K562 (cell line): ENCODE results near the gene PPARD. TPM values are rescaled to one million over a fixed set of nuclear protein-coding genes. Genes with fewer than 3 reads are reported as not detected.
A peak's percentile ranks its signal among the peaks of the same experiment; 100 is the strongest.

ENCODE experiments used
- BDP1 ChIP-seq: IDR thresholded peaks from 3 replicates; pipeline ENCODE4 v1.6.1; 2011; ENCODE audit not compliant: insufficient read length, insufficient read depth
- CAMTA2 ChIP-seq: fragments of 250-450 bp; sonication (Bioruptor Pico); conservative IDR thresholded peaks from 2 replicates; pipeline ENCODE4 v1.5.1; 2022
- CBFB ChIP-seq: sonication (generic); formaldehyde crosslinking; IDR thresholded peaks from 2 replicates; pipeline ENCODE4 v1.4.0; 2020; ENCODE audit warnings: mild to moderate bottlenecking, missing genetic modification reagents
- CREBBP ChIP-seq: IDR thresholded peaks from one replicate; pipeline ENCODE4 v1.6.1; 2012; ENCODE audit warnings: low read depth, mild to moderate bottlenecking, control low read depth, inconsistent platforms, low read length
- DIDO1 ChIP-seq: fragments of 450-650 bp; IDR thresholded peaks from 2 replicates; pipeline ENCODE4 v1.6.1; 2016; ENCODE audit warnings: low read depth, missing biosample characterization, missing genetic modification characterization
- HMG20A ChIP-seq: fragments of 450-650 bp; formaldehyde crosslinking; conservative IDR thresholded peaks from 2 replicates; pipeline ENCODE4 v1.4.0; 2020; ENCODE audit warnings: mild to moderate bottlenecking, mixed read lengths
- IRF2 ChIP-seq: sonication (generic); formaldehyde crosslinking; IDR thresholded peaks from 2 replicates; pipeline ENCODE4 v1.8.1; 2022; ENCODE audit warnings: mild to moderate bottlenecking, missing genetic modification reagents
- MBD2 ChIP-seq: sonication (generic); IDR thresholded peaks from 2 replicates; pipeline ENCODE4 v1.6.1; 2016; ENCODE audit warnings: low read depth, borderline replicate concordance
- PHF21A ChIP-seq: fragments of 450-650 bp; IDR thresholded peaks from 2 replicates; pipeline ENCODE4 v1.6.1; 2017; ENCODE audit warnings: low read depth, borderline replicate concordance
- SMARCE1 ChIP-seq: fragments of 450-650 bp; IDR thresholded peaks from 2 replicates; pipeline ENCODE4 v1.7.1; 2016; ENCODE audit warnings: mild to moderate bottlenecking
- ZNF124 ChIP-seq: sonication (generic); formaldehyde crosslinking; IDR thresholded peaks from 2 replicates; pipeline ENCODE4 v1.8.1; 2022; ENCODE audit warnings: missing genetic modification reagents
- ZNF324 ChIP-seq: fragments of 250-450 bp; sonication (Bioruptor Pico); IDR thresholded peaks from 2 replicates; pipeline ENCODE4 v1.4.0; 2020; ENCODE audit warnings: mild to moderate bottlenecking
- ZNF668 ChIP-seq: fragments of 250-450 bp; sonication (Bioruptor Pico); IDR thresholded peaks from 2 replicates; pipeline ENCODE4 v1.8.0; 2022; ENCODE audit warnings: mild to moderate bottlenecking, inconsistent platforms
- ZNF699 ChIP-seq: fragments of 250-450 bp; sonication (Bioruptor Pico); IDR thresholded peaks from 2 replicates; pipeline ENCODE4 v1.8.0; 2021; ENCODE audit warnings: mild to moderate bottlenecking, moderate library complexity; ENCODE audit not compliant: insufficient replicate concordance
- polyA plus RNA-seq, 8 experiments: library from polyadenylated mRNA; depleted of rRNA in 4 of 8; stranded (reverse) in 5 of 8; unstranded in 3 of 8; fragments of >200 nt; fragmentation: Nextera tagmentation in 2 of 8; fragmentation: Illumina TruSeq in 1 of 8; extraction: Ambion mirVana in 2 of 8; extraction: Trizol in 1 of 8; gene quantifications; 2 replicates each; pipeline versions ENCODE4 v1.2.1 to v1.2.3, GENCODE V29; 2011 to 2014; ENCODE audit warnings: inconsistent platforms in 1 of 8, missing spikeins in 1 of 8
- total RNA-seq, 7 experiments: library from RNA; depleted of rRNA in 6 of 7; stranded (reverse); fragments of >200 nt in 6 of 7; fragmentation: Illumina TruSeq in 2 of 7; extraction: Trizol in 2 of 7; gene quantifications; 2 replicates each; pipeline versions ENCODE4 v1.2.1 to v1.2.3, GENCODE V29; 2011 to 2021; ENCODE audit warnings: low replicate concordance in 1 of 7
- TF ChIP-seq, protein P1 (sequence below): fragments of 450-650 bp; IDR thresholded peaks from 2 replicates; pipeline ENCODE4 v1.6.1; 2016
- TF ChIP-seq, protein P2 (sequence below): fragments of 250-450 bp; sonication (Bioruptor Pico); IDR thresholded peaks from 2 replicates; pipeline ENCODE4 v1.8.0; 2021; ENCODE audit warnings: moderate library complexity, mild to moderate bottlenecking, inconsistent platforms
- TF ChIP-seq, protein P3 (sequence below): sonication (generic); formaldehyde crosslinking; IDR thresholded peaks from 2 replicates; pipeline ENCODE4 v1.8.0; 2022; ENCODE audit warnings: missing genetic modification reagents, mild to moderate bottlenecking, borderline replicate concordance
- TF ChIP-seq, protein P4 (sequence below): fragments of 450-650 bp; IDR thresholded peaks from 2 replicates; pipeline ENCODE4 v1.6.1; 2016; ENCODE audit warnings: low read depth, mild to moderate bottlenecking, moderate library complexity
- TF ChIP-seq, protein P5 (sequence below): sonication (generic); formaldehyde crosslinking; IDR thresholded peaks from 2 replicates; pipeline ENCODE4 v1.9.0; 2022; ENCODE audit warnings: mild to moderate bottlenecking, missing genetic modification reagents
- TF ChIP-seq, protein P6 (sequence below): fragments of 450-650 bp; IDR thresholded peaks from 2 replicates; pipeline ENCODE4 v1.6.1; 2018; ENCODE audit warnings: mild to moderate bottlenecking, low read depth; ENCODE audit not compliant: partially characterized antibody

Gene PPARD
- total and polyA plus RNA-seq, 9 of the 15 experiments (the other 6 are each of a cell fraction or from before 2014, with no cell fraction given), result 0.14 to 13.2 (median 3.8) TPM

DNA sequence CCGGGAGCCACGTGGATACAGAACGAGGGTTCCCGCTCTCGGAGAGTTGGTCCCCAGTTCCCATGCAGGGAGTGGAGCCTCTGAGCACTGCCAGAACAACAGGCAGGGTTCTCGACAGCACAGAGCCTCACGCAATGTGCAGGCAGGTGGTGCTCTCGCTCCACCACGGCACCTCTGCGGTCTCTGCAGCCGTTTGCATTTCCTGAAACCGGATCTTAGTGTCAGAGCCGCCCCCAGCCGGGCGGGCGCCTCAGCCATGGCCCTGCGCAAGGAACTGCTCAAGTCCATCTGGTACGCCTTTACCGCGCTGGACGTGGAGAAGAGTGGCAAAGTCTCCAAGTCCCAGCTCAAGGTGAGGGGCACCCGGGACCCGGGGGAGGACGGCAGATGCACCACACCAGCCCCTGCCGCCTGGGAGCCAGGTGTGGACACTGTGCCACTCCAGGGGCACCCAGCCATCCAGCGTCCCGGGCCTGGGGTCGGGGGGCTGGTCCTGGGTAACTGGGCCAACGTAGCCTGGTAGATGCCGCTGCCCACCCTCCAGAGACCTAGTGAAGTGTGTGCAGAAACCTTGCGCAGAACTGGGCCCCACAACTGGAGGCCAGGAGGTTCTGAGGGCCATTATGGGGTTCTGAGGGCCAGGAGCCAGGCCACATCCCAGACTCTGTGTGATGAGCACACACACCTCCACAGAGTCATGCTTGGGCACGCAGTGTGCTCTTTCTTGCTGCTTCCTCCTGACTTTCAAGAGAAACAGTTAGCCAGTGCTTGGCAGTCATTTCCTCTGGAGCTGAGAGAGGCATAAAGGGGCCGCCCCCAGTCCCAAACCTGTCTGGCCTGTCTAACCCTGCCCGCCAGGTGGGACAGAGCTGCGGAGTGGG, 44.5 kb upstream of the PPARD start, which contains the start of gene DEF6 (continued):
- TF ChIP-seq, protein P1, sequence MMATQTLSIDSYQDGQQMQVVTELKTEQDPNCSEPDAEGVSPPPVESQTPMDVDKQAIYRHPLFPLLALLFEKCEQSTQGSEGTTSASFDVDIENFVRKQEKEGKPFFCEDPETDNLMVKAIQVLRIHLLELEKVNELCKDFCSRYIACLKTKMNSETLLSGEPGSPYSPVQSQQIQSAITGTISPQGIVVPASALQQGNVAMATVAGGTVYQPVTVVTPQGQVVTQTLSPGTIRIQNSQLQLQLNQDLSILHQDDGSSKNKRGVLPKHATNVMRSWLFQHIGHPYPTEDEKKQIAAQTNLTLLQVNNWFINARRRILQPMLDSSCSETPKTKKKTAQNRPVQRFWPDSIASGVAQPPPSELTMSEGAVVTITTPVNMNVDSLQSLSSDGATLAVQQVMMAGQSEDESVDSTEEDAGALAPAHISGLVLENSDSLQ, result no peak
- TF ChIP-seq ZNF324 (CRISPR knock-in tag) (no peak), DIDO1 (tag) (no peak), CBFB (peak; percentile 99), IRF2 (no peak), ZNF668 (CRISPR knock-in tag) (no peak), CAMTA2 (CRISPR knock-in tag) (no peak), SMARCE1 (no peak; the same call in 1 of the 2 replicates), BDP1 (no peak), HMG20A (no peak), ZNF124 (CRISPR knock-in tag) (no peak), MBD2 (0 out of 2 replicates have a peak, but pooled peaks have one; percentile 43), CREBBP (no peak), PHF21A (no peak), ZNF699 (CRISPR knock-in tag) (no peak)
- TF ChIP-seq, protein P2, sequence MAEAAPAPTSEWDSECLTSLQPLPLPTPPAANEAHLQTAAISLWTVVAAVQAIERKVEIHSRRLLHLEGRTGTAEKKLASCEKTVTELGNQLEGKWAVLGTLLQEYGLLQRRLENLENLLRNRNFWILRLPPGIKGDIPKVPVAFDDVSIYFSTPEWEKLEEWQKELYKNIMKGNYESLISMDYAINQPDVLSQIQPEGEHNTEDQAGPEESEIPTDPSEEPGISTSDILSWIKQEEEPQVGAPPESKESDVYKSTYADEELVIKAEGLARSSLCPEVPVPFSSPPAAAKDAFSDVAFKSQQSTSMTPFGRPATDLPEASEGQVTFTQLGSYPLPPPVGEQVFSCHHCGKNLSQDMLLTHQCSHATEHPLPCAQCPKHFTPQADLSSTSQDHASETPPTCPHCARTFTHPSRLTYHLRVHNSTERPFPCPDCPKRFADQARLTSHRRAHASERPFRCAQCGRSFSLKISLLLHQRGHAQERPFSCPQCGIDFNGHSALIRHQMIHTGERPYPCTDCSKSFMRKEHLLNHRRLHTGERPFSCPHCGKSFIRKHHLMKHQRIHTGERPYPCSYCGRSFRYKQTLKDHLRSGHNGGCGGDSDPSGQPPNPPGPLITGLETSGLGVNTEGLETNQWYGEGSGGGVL (CRISPR knock-in tag), result no peak
- TF ChIP-seq, protein P3, sequence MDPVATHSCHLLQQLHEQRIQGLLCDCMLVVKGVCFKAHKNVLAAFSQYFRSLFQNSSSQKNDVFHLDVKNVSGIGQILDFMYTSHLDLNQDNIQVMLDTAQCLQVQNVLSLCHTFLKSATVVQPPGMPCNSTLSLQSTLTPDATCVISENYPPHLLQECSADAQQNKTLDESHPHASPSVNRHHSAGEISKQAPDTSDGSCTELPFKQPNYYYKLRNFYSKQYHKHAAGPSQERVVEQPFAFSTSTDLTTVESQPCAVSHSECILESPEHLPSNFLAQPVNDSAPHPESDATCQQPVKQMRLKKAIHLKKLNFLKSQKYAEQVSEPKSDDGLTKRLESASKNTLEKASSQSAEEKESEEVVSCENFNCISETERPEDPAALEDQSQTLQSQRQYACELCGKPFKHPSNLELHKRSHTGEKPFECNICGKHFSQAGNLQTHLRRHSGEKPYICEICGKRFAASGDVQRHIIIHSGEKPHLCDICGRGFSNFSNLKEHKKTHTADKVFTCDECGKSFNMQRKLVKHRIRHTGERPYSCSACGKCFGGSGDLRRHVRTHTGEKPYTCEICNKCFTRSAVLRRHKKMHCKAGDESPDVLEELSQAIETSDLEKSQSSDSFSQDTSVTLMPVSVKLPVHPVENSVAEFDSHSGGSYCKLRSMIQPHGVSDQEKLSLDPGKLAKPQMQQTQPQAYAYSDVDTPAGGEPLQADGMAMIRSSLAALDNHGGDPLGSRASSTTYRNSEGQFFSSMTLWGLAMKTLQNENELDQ (CRISPR knock-in tag), result no peak
- TF ChIP-seq, protein P4, sequence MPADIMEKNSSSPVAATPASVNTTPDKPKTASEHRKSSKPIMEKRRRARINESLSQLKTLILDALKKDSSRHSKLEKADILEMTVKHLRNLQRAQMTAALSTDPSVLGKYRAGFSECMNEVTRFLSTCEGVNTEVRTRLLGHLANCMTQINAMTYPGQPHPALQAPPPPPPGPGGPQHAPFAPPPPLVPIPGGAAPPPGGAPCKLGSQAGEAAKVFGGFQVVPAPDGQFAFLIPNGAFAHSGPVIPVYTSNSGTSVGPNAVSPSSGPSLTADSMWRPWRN, result no peak
- TF ChIP-seq, protein P5, sequence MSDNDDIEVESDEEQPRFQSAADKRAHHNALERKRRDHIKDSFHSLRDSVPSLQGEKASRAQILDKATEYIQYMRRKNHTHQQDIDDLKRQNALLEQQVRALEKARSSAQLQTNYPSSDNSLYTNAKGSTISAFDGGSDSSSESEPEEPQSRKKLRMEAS (CRISPR knock-in tag), result peak; percentile 92
- TF ChIP-seq, protein P6, sequence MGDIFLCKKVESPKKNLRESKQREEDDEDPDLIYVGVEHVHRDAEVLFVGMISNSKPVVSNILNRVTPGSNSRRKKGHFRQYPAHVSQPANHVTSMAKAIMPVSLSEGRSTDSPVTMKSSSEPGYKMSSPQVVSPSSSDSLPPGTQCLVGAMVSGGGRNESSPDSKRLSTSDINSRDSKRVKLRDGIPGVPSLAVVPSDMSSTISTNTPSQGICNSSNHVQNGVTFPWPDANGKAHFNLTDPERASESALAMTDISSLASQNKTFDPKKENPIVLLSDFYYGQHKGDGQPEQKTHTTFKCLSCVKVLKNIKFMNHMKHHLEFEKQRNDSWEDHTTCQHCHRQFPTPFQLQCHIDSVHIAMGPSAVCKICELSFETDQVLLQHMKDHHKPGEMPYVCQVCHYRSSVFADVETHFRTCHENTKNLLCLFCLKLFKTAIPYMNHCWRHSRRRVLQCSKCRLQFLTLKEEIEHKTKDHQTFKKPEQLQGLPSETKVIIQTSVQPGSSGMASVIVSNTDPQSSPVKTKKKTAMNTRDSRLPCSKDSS, result no peak
